ENCODE data around the gene KIF16B.
"Not testable (repeated sequence)": the region's sequence is repeated elsewhere in the genome, so short reads cannot be mapped to it uniquely, and the experiment has no call there.

The KIF16B gene

GRCh38 chr20:16519673-16520072 is 53.6 kb downstream of the KIF16B start:
- DNase-seq; H3K4me3 ChIP-seq (ENCODE audit: insufficient read depth in 1 of 2, low read depth in 1 of 2, low read length in 2 of 2); H3K4me2 ChIP-seq (ENCODE audit: low read length, poor library complexity, severe bottlenecking); H3K4ac ChIP-seq (ENCODE audit: low read depth in 1 of 2, low read length in 2 of 2); H3K36me3 ChIP-seq (ENCODE audit: control insufficient read depth in 1 of 2, insufficient read depth in 2 of 2, low read depth in 1 of 2, low read length in 2 of 2); H3K9ac ChIP-seq (ENCODE audit: low read length); H3K9me3 ChIP-seq (ENCODE audit: control insufficient read depth, low read length); H2BK15ac ChIP-seq (ENCODE audit: low read depth, poor library complexity, severe bottlenecking); H3K27me3 ChIP-seq (ENCODE audit: control insufficient read depth in 1 of 2, insufficient read depth in 1 of 2, low read length in 2 of 2); H2AFZ ChIP-seq (ENCODE audit: low read depth, low read length); H2BK12ac ChIP-seq (ENCODE audit: low read length in 2 of 2); H3K79me1 ChIP-seq (replicated peaks; ENCODE audit: low read length, poor library complexity, severe bottlenecking); H2BK5ac ChIP-seq (ENCODE audit: low read depth, low read length, poor library complexity, severe bottlenecking); H3K18ac ChIP-seq (ENCODE audit: low read depth in 1 of 2, low read length in 2 of 2); H3K23ac ChIP-seq (ENCODE audit: low read length in 2 of 2); H3K14ac ChIP-seq (ENCODE audit: low read length in 2 of 2); H4K8ac ChIP-seq (ENCODE audit: low read length); H2AK5ac ChIP-seq (ENCODE audit: low read length, severe bottlenecking); H3K4me1 ChIP-seq (ENCODE audit: control insufficient read depth, insufficient read depth, low read depth, low read length); H2BK120ac ChIP-seq (ENCODE audit: low read depth, low read length); H3K27ac ChIP-seq (ENCODE audit: low read length, poor library complexity, severe bottlenecking); H4K91ac ChIP-seq (ENCODE audit: low read length): not testable (repeated sequence)
- WGBS = 87% methylated on average over 8 of the region's 8 CpGs

DNA sequence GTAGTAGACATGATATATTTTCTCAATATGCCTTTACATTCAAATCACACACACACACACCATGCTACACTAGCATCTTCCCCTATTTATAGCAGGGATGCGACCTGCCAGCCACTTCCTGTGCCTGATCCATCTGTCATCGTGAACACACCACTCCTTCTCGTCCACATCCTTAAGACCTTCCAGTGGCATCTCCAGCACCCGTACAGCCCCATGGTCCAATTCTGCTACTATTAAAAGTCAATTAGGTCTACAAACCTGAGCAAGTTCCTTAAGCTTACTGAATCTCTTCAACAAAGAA is 54.5 kb downstream of the KIF16B start:
- H3K18ac ChIP-seq (ENCODE audit: low read depth in 1 of 2, low read length in 2 of 2) = no peak overlapping the region
- no peak overlapping the region for H3K27ac ChIP-seq (ENCODE audit: low read length, poor library complexity, severe bottlenecking)
- no peak overlapping the region for H3K4me3 ChIP-seq (ENCODE audit: insufficient read depth in 1 of 2, low read depth in 1 of 2, low read length in 2 of 2)
- no peak overlapping the region for H3K9ac ChIP-seq (ENCODE audit: low read length)
- no peak overlapping the region for H3K14ac ChIP-seq (ENCODE audit: low read length in 2 of 2)
- H2AK5ac ChIP-seq (ENCODE audit: low read length, severe bottlenecking) = no peak overlapping the region
- peaks cover 1% of the 10 kb centered on the region for H3K4me1 ChIP-seq (ENCODE audit: control insufficient read depth, insufficient read depth, low read depth, low read length)
- no peaks in the 10 kb centered on the region for H3K9me3 ChIP-seq (ENCODE audit: control insufficient read depth, low read length)
- no peaks in the 10 kb centered on the region for H3K27me3 ChIP-seq (ENCODE audit: control insufficient read depth in 1 of 2, insufficient read depth in 1 of 2, low read length in 2 of 2)
- no peak overlapping the region for H3K4me2 ChIP-seq (ENCODE audit: low read length, poor library complexity, severe bottlenecking)
- WGBS = 74% methylated on average over 4 of the region's 4 CpGs
- no peak overlapping the region for H4K8ac ChIP-seq (ENCODE audit: low read length)
- no peak overlapping the region for H2BK12ac ChIP-seq (ENCODE audit: low read length in 2 of 2)
- no peak overlapping the region for H3K4ac ChIP-seq (ENCODE audit: low read depth in 1 of 2, low read length in 2 of 2)
- H2AFZ ChIP-seq (ENCODE audit: low read depth, low read length) = no peak overlapping the region
- no peak for DNase-seq
- no peak overlapping the region for H2BK120ac ChIP-seq (ENCODE audit: low read depth, low read length)
- peaks cover 8% of the 10 kb centered on the region for H3K79me1 ChIP-seq (replicated peaks; ENCODE audit: low read length, poor library complexity, severe bottlenecking)
- no peak overlapping the region for H4K91ac ChIP-seq (ENCODE audit: low read length)
- no peak overlapping the region for H3K23ac ChIP-seq (ENCODE audit: low read length in 2 of 2)
- H2BK5ac ChIP-seq (ENCODE audit: low read depth, low read length, poor library complexity, severe bottlenecking) = no peak overlapping the region
- no peak overlapping the region for H2BK15ac ChIP-seq (ENCODE audit: low read depth, poor library complexity, severe bottlenecking)
- H3K36me3 ChIP-seq (ENCODE audit: control insufficient read depth in 1 of 2, insufficient read depth in 2 of 2, low read depth in 1 of 2, low read length in 2 of 2) = peaks cover 0 to 5% of the 10 kb centered on the region in 2 experiments

DNA sequence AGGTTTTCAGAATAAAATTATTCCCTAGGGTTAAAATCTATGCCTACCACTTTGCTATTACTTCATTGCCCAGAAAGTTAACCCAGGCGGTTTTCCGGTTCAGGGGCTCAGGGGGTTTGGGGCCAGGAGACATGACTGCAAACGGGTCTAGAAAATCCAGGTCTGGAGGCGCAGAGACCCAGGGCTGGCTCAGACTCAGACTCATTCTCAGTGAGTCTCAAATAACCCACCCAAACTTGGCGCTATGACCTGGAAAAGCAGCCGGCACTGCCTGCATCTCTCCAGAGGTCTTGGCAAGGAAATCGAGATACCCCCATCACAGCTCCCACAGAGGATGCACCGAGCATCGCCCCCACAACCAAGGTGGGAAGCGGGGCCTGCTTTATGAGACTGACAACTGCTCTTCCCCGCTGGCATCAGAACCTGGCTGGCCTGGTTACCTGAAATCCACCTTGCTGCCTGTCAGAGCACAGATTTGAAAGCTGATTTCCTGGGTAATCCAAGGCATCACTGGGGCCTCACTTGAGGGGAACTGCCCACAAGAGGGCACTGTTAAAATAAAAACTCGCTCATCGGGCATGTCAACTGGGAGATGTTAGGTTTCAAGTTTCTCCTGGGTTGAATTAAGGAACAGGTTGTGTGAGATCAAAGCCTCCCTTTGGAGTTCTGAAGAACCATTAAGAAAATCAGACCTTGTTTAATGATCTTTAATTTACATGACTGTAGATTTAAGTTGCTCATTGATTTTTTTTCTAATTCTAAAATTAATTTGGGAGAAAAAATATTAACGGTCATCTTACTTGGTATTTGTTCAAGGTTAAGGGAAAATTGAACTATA is 55.1 kb downstream of the KIF16B start:
- DNase-seq = peak; percentile 56
- H3K4me3 ChIP-seq (ENCODE audit: insufficient read depth in 1 of 2, low read depth in 1 of 2, low read length in 2 of 2) = no peak overlapping the region

DNA sequence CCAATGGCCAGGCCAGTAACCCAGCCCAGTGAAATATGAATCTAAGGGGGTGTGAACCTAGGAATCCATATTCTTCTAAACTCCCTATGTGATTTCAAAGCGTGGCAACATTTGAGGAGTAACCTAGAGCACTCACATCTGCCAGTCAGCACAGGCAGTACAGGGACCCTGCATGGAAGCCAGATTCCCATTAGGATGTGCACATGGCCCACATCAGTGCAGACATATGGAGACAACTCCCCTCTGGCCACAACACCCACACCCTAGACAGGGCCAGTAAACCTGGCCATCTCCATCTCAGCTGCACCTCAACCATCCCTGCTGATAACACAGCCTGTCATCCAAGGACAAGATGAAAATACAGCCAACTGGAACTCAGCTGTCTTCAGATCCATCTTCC is 56.5 kb downstream of the KIF16B start:
- no peak overlapping the region for H4K8ac ChIP-seq (ENCODE audit: low read length)
- H3K14ac ChIP-seq (ENCODE audit: low read length in 2 of 2) = no peak overlapping the region
- peaks cover 1% of the 10 kb centered on the region for H3K4me1 ChIP-seq (ENCODE audit: control insufficient read depth, insufficient read depth, low read depth, low read length)
- no peak overlapping the region for H2BK120ac ChIP-seq (ENCODE audit: low read depth, low read length)
- H3K4ac ChIP-seq (ENCODE audit: low read depth in 1 of 2, low read length in 2 of 2) = no peak overlapping the region
- no peak overlapping the region for H3K18ac ChIP-seq (ENCODE audit: low read depth in 1 of 2, low read length in 2 of 2)
- H2BK12ac ChIP-seq (ENCODE audit: low read length in 2 of 2) = no peak overlapping the region
- peaks cover 8% of the 10 kb centered on the region for H3K79me1 ChIP-seq (replicated peaks; ENCODE audit: low read length, poor library complexity, severe bottlenecking)
- H2BK15ac ChIP-seq (ENCODE audit: low read depth, poor library complexity, severe bottlenecking) = no peak overlapping the region
- H3K4me3 ChIP-seq (ENCODE audit: insufficient read depth in 1 of 2, low read depth in 1 of 2, low read length in 2 of 2) = no peak overlapping the region
- H3K9ac ChIP-seq (ENCODE audit: low read length) = no peak overlapping the region
- H2AFZ ChIP-seq (ENCODE audit: low read depth, low read length) = no peak overlapping the region
- no peak overlapping the region for H3K27ac ChIP-seq (ENCODE audit: low read length, poor library complexity, severe bottlenecking)
- no peaks in the 10 kb centered on the region for H3K9me3 ChIP-seq (ENCODE audit: control insufficient read depth, low read length)
- H3K36me3 ChIP-seq (ENCODE audit: control insufficient read depth in 1 of 2, insufficient read depth in 2 of 2, low read depth in 1 of 2, low read length in 2 of 2) = peaks cover 0 to 12% of the 10 kb centered on the region in 2 experiments
- no peak overlapping the region for H3K4me2 ChIP-seq (ENCODE audit: low read length, poor library complexity, severe bottlenecking)
- no peak for DNase-seq
- H2BK5ac ChIP-seq (ENCODE audit: low read depth, low read length, poor library complexity, severe bottlenecking) = no peak overlapping the region
- H3K23ac ChIP-seq (ENCODE audit: low read length in 2 of 2) = no peak overlapping the region
- no peaks in the 10 kb centered on the region for H3K27me3 ChIP-seq (ENCODE audit: control insufficient read depth in 1 of 2, insufficient read depth in 1 of 2, low read length in 2 of 2)
- H2AK5ac ChIP-seq (ENCODE audit: low read length, severe bottlenecking) = no peak overlapping the region
- 95% methylated on average over 1 of the region's 1 CpG for WGBS
- peak overlapping the region; percentile 15 for H4K91ac ChIP-seq (ENCODE audit: low read length)

More for the DNA sequence above, 55.1 kb downstream of the KIF16B start:
- H3K23ac ChIP-seq (ENCODE audit: low read length in 2 of 2) = no peak overlapping the region
- H3K4me1 ChIP-seq (ENCODE audit: control insufficient read depth, insufficient read depth, low read depth, low read length) = peaks cover 1% of the 10 kb centered on the region
- no peak overlapping the region for H4K8ac ChIP-seq (ENCODE audit: low read length)
- no peak overlapping the region for H3K27ac ChIP-seq (ENCODE audit: low read length, poor library complexity, severe bottlenecking)
- no peak overlapping the region for H2AK5ac ChIP-seq (ENCODE audit: low read length, severe bottlenecking)
- H2BK5ac ChIP-seq (ENCODE audit: low read depth, low read length, poor library complexity, severe bottlenecking) = no peak overlapping the region
- H3K4me2 ChIP-seq (ENCODE audit: low read length, poor library complexity, severe bottlenecking) = no peak overlapping the region
- no peak overlapping the region for H4K91ac ChIP-seq (ENCODE audit: low read length)
- no peak overlapping the region for H2BK12ac ChIP-seq (ENCODE audit: low read length in 2 of 2)
- H3K4ac ChIP-seq (ENCODE audit: low read depth in 1 of 2, low read length in 2 of 2) = no peak overlapping the region
- no peak overlapping the region for H3K9ac ChIP-seq (ENCODE audit: low read length)
- no peak overlapping the region for H3K14ac ChIP-seq (ENCODE audit: low read length in 2 of 2)
- H3K9me3 ChIP-seq (ENCODE audit: control insufficient read depth, low read length) = no peaks in the 10 kb centered on the region
- H3K79me1 ChIP-seq (replicated peaks; ENCODE audit: low read length, poor library complexity, severe bottlenecking) = peaks cover 8% of the 10 kb centered on the region
- H2BK15ac ChIP-seq (ENCODE audit: low read depth, poor library complexity, severe bottlenecking) = peak overlapping the region; percentile 79
- 73% methylated on average over 13 of the region's 14 CpGs for WGBS
- no peak overlapping the region for H3K18ac ChIP-seq (ENCODE audit: low read depth in 1 of 2, low read length in 2 of 2)
- H2AFZ ChIP-seq (ENCODE audit: low read depth, low read length) = no peak overlapping the region
- H3K27me3 ChIP-seq (ENCODE audit: control insufficient read depth in 1 of 2, insufficient read depth in 1 of 2, low read length in 2 of 2) = no peaks in the 10 kb centered on the region
- H3K36me3 ChIP-seq (ENCODE audit: control insufficient read depth in 1 of 2, insufficient read depth in 2 of 2, low read depth in 1 of 2, low read length in 2 of 2) = peaks cover 0 to 5% of the 10 kb centered on the region in 2 experiments
- no peak overlapping the region for H2BK120ac ChIP-seq (ENCODE audit: low read depth, low read length)

Data from mesenchymal stem cell (in vitro differentiated cells and primary cell).